HTR-8/SVneo (cell line): ENCODE data around the gene MX1.

Source experiments
- DNase-seq: peaks from one replicate; pipeline ENCODE4 v3.0.0; 2011; ENCODE audit warnings: low spot score, mixed read lengths; ENCODE audit not compliant: insufficient read length
- FAIRE-seq: peaks from 2 replicates; lab custom pipeline; 2011; peaks lifted over from hg19 to GRCh38; lab: Jason Lieb, UNC

MX1 gene, protein sequence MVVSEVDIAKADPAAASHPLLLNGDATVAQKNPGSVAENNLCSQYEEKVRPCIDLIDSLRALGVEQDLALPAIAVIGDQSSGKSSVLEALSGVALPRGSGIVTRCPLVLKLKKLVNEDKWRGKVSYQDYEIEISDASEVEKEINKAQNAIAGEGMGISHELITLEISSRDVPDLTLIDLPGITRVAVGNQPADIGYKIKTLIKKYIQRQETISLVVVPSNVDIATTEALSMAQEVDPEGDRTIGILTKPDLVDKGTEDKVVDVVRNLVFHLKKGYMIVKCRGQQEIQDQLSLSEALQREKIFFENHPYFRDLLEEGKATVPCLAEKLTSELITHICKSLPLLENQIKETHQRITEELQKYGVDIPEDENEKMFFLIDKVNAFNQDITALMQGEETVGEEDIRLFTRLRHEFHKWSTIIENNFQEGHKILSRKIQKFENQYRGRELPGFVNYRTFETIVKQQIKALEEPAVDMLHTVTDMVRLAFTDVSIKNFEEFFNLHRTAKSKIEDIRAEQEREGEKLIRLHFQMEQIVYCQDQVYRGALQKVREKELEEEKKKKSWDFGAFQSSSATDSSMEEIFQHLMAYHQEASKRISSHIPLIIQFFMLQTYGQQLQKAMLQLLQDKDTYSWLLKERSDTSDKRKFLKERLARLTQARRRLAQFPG

GRCh38 chr21:41425954-41426675, at the start of gene MX1:
MX1 (plus strand) TSS chr21:41426239; CDS start chr21:41432071, 5,832 bp downstream.
- no peak for DNase-seq
- FAIRE-seq = no peak

DNA sequence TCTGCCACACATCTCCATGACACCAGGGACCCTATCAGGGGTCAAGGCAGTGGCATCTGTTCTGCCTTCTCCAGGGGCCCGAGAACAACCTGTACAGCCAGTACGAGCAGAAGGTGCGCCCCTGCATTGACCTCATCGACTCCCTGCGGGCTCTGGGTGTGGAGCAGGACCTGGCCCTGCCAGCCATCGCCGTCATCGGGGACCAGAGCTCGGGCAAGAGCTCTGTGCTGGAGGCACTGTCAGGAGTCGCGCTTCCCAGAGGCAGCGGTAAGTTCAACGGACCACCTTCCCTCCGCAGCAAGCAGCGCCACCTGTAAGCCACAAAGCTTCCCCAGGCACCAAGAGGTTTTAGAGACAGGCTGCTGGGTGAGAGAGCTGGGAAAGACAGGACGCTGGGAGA, 48.3 kb upstream of the MX1 start:
- no peak for FAIRE-seq
- DNase-seq = no peak

- DNase-seq (no peak), FAIRE-seq (no peak)
Observed at GRCh38 chr21:41378849-41379248, 47.2 kb upstream of the MX1 start.

DNA sequence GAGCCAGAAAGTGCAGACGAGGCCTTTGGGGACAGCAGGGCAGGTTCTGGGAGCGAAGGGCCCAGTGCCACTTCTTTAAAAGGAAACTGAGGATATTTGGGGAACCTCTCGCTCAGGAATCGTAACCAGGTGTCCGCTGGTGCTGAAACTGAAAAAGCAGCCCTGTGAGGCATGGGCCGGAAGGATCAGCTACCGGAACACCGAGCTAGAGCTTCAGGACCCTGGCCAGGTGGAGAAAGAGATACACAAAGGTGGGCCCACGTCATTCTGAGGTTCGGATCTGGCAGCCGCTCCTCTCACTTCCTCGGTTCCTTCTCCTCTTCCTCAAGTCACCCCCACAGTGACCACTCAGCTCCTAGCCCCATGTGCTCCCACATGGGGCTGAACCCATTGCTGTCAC, 46.1 kb upstream of the MX1 start:
- DNase-seq (no peak), FAIRE-seq (no peak)

GRCh38 chr21:41381731-41382130, 44.3 kb upstream of the MX1 start:
- DNase-seq (no peak), FAIRE-seq (no peak)

GRCh38 chr21:41387042-41387819, 38.8 kb upstream of the MX1 start:
- no peak for DNase-seq

GRCh38 chr21:41387824-41388223, 38.2 kb upstream of the MX1 start:
- FAIRE-seq = no peak
- no peak for DNase-seq

More at GRCh38 chr21:41387042-41387819, 38.8 kb upstream of the MX1 start:
- no peak for FAIRE-seq

DNA sequence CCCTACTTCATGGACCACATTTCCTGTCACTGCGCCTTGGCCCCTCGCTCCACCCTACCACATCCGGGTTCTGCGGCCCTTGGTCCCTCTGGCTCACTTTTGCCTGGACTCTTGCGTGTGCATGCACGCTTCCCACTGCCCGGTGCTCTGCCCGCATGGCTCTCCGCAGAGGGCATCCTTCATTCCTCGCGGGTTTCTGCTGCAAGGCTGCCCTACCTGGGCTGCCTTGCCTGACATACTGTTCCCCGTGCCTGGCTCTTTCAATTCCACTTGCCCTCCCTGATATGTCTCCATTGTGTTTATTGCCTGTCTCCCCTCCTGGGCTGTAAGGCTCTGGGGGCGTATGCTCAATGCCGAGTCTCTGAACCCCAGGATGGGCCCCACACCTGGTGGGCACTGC, 37.8 kb upstream of the MX1 start:
- FAIRE-seq = no peak
- no peak for DNase-seq

- no peak for DNase-seq
- FAIRE-seq = no peak
Observed at GRCh38 chr21:41390043-41390639, 35.9 kb upstream of the MX1 start.

- DNase-seq = no peak
- FAIRE-seq = no peak
Observed at GRCh38 chr21:41393876-41394465, 32.1 kb upstream of the MX1 start.

DNA sequence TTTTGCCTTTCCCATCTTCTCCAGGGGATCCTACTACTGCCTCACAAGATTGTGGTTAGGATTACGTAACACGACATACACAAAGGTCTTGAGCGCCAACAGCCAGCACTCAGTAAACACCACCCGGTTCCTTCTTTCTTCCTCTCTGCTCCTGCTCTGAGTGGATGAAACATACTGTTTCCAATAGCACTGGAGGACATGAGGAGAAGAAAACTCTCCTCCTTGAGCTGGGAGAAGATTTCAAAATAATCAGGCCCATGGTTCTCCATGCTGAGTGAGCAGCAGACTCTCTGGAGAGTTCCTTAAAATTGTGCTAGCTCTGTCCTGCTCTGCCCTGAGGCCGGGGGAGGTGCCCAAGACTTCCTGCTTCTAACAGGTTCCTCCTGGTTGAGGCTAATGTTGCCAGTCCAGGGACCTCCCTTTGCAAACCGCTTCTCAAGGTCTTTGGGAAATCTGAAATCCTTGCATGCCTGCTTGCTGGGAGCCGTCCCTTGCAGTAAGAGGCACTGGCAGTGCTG, 29.4 kb upstream of the MX1 start:
- no peak for DNase-seq
- FAIRE-seq = no peak

DNA sequence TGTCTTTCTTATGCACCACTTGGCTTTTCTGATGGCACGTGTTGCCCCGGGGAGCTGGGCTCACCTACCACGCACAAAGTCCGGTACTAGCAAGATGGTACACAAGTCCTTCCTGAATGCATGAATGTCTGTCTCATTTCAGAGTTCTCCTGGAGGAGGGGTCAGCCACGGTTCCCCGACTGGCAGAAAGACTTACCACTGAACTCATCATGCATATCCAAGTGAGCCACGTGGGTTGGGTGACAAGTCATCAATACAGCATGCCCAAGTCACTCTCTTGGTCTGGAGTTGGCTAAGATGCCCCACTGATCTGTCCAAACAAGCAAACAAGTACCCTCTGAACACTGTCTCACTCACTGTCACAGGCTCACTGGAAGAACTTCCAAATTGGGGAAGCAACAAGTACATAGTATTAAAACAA, 28.6 kb upstream of the MX1 start:
- FAIRE-seq (no peak), DNase-seq (no peak)

DNA sequence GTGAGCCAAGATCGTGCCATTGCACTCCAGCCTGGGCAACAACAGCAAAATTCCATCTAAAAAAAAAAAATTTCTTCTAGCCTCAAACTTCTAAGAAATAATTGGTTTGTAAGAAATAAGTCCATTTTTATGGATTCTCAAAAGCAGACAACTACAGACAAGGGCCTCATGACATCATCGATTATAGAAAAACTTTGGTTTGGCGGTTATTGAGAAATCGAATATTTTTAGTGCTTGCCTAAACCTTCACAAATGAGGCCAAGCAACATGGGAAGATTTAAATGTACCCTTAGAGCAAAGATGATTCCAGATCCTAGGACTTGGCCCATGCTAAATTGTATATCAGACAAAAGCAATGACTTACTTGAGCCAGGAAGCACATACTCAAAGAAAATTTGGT, 27.8 kb upstream of the MX1 start:
- no peak for DNase-seq
- no peak for FAIRE-seq

GRCh38 chr21:41398831-41399230, 27.2 kb upstream of the MX1 start:
- DNase-seq = no peak
- no peak for FAIRE-seq

GRCh38 chr21:41399246-41399800, 26.7 kb upstream of the MX1 start:
- DNase-seq (no peak), FAIRE-seq (no peak)

- DNase-seq = no peak
- FAIRE-seq = no peak
Observed at GRCh38 chr21:41402231-41402630, 23.8 kb upstream of the MX1 start.

DNA sequence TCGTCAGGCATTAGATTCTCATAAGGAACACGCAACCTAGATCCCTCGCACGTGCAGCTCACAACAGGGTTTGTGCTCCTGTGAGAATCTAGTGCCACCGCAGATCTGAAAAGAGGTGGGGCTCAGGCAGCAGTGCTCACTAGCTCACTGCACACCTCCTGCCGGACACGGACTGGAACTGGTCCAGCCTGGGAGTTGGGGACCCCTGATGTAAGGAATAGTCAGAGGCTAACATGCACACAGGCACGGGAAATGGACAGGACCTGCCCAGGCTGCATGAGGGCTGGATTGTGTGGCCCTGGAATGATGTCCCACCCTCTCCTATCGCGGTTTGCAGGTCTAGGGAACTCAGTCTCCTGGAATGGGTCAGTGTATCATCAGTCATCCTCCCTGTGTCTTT, 23.2 kb upstream of the MX1 start:
- FAIRE-seq = no peak
- DNase-seq = no peak

- FAIRE-seq = no peak
- no peak for DNase-seq
Observed at GRCh38 chr21:41403331-41403730, 22.7 kb upstream of the MX1 start.

GRCh38 chr21:41403966-41404365, 22.1 kb upstream of the MX1 start:
- no peak for DNase-seq
- FAIRE-seq = no peak
